SK-N-SH treated with all-trans-retinoic acid at 6 μM for 48 hours (cell line): Measurements from ENCODE around the gene TPM4.

ENCODE experiments used
- ATAC-seq: fragments of 200-7000 bp; cut with Tn5 transposase; 3 replicates; pipeline ENCODE4 v1.9.1; 2020; ENCODE audit warnings: mild to moderate bottlenecking, moderate library complexity
- ARNTL ChIP-seq: fragments of 450-650 bp; formaldehyde crosslinking; IDR thresholded peaks from 2 replicates; pipeline ENCODE4 v1.5.0; 2020; ENCODE audit warnings: low read depth, mild to moderate bottlenecking, moderate library complexity, borderline replicate concordance
- BACH2 ChIP-seq: fragments of 250-450 bp; sonication (Bioruptor Pico); IDR thresholded peaks from 2 replicates; pipeline ENCODE4 v1.9.0; 2021; ENCODE audit warnings: mild to moderate bottlenecking, borderline replicate concordance
- CSDC2 ChIP-seq: fragments of 250-450 bp; sonication (Bioruptor Pico); IDR thresholded peaks from 2 replicates; pipeline ENCODE4 v1.5.0; 2020; ENCODE audit warnings: mild to moderate bottlenecking, moderate library complexity
- ESRRG ChIP-seq: fragments of 250-450 bp; sonication (Bioruptor Pico); IDR thresholded peaks from 2 replicates; pipeline ENCODE4 v1.6.1; 2021; ENCODE audit warnings: mild to moderate bottlenecking
- GLIS3 ChIP-seq: fragments of 250-450 bp; sonication (Bioruptor Pico); IDR thresholded peaks from 2 replicates; pipeline ENCODE4 v1.5.0; 2020; ENCODE audit warnings: mild to moderate bottlenecking, moderate library complexity
- ISL1 ChIP-seq: fragments of 250-450 bp; sonication (Bioruptor Pico); IDR thresholded peaks from 2 replicates; pipeline ENCODE4 v2.1.2; 2022; ENCODE audit warnings: mild to moderate bottlenecking, moderate library complexity
- OSR1 ChIP-seq: fragments of 250-450 bp; sonication (Bioruptor Pico); IDR thresholded peaks from 2 replicates; pipeline ENCODE4 v1.8.0; 2022; ENCODE audit warnings: moderate library complexity, mild to moderate bottlenecking, inconsistent platforms
- PPARA ChIP-seq: fragments of 250-450 bp; sonication (Bioruptor Pico); IDR thresholded peaks from 2 replicates; pipeline ENCODE4 v1.5.0; 2020; ENCODE audit warnings: mild to moderate bottlenecking, borderline replicate concordance
- SNAI2 ChIP-seq: fragments of 250-450 bp; sonication (Bioruptor Pico); IDR thresholded peaks from 2 replicates; pipeline ENCODE4 v1.5.0; 2020; ENCODE audit warnings: mild to moderate bottlenecking, moderate library complexity
- TCF4 ChIP-seq: fragments of 250-450 bp; sonication (Bioruptor Pico); IDR thresholded peaks from 2 replicates; pipeline ENCODE4 v1.8.0; 2021; ENCODE audit warnings: mild to moderate bottlenecking, moderate library complexity, borderline replicate concordance
- TOX ChIP-seq: fragments of 250-450 bp; sonication (Bioruptor Pico); IDR thresholded peaks from 2 replicates; pipeline ENCODE4 v1.8.0; 2021; ENCODE audit warnings: mild to moderate bottlenecking, moderate library complexity, borderline replicate concordance
- ZC3H10 ChIP-seq: fragments of 250-450 bp; sonication (Bioruptor Pico); IDR thresholded peaks from 2 replicates; pipeline ENCODE4 v1.5.1; 2021; ENCODE audit warnings: mild to moderate bottlenecking, moderate library complexity
- ZFP30 ChIP-seq: fragments of 450-650 bp; formaldehyde crosslinking; IDR thresholded peaks from 2 replicates; pipeline ENCODE4 v1.5.0; 2022; ENCODE audit warnings: mild to moderate bottlenecking, moderate library complexity
- ZNF565 ChIP-seq: fragments of 450-650 bp; formaldehyde crosslinking; conservative IDR thresholded peaks from 2 replicates; pipeline ENCODE4 v1.5.0; 2020; ENCODE audit warnings: low read depth, mild to moderate bottlenecking, moderate library complexity
- ZNF70 ChIP-seq: fragments of 450-650 bp; formaldehyde crosslinking; IDR thresholded peaks from 2 replicates; pipeline ENCODE4 v1.5.0; 2020; ENCODE audit warnings: mild to moderate bottlenecking, moderate library complexity
- TF ChIP-seq, protein P1 (sequence below): fragments of 250-450 bp; sonication (Bioruptor Pico); IDR thresholded peaks from 2 replicates; pipeline ENCODE4 v1.5.1; 2020; ENCODE audit warnings: low read depth, mild to moderate bottlenecking, moderate library complexity
- TF ChIP-seq, protein P2 (sequence below): fragments of 250-450 bp; sonication (Bioruptor Pico); IDR thresholded peaks from 2 replicates; pipeline ENCODE4 v1.5.0; 2020; ENCODE audit warnings: mild to moderate bottlenecking, moderate library complexity
- TF ChIP-seq, protein P3 (sequence below): fragments of 250-450 bp; sonication (Bioruptor Pico); IDR thresholded peaks from 2 replicates; pipeline ENCODE4 v1.8.0; 2020; ENCODE audit warnings: mild to moderate bottlenecking, moderate library complexity, borderline replicate concordance
- TF ChIP-seq, protein P4 (sequence below): fragments of 250-450 bp; sonication (Bioruptor Pico); IDR thresholded peaks from 2 replicates; pipeline ENCODE4 v1.5.1; 2021; ENCODE audit warnings: mild to moderate bottlenecking, moderate library complexity

TPM4 gene

DNA sequence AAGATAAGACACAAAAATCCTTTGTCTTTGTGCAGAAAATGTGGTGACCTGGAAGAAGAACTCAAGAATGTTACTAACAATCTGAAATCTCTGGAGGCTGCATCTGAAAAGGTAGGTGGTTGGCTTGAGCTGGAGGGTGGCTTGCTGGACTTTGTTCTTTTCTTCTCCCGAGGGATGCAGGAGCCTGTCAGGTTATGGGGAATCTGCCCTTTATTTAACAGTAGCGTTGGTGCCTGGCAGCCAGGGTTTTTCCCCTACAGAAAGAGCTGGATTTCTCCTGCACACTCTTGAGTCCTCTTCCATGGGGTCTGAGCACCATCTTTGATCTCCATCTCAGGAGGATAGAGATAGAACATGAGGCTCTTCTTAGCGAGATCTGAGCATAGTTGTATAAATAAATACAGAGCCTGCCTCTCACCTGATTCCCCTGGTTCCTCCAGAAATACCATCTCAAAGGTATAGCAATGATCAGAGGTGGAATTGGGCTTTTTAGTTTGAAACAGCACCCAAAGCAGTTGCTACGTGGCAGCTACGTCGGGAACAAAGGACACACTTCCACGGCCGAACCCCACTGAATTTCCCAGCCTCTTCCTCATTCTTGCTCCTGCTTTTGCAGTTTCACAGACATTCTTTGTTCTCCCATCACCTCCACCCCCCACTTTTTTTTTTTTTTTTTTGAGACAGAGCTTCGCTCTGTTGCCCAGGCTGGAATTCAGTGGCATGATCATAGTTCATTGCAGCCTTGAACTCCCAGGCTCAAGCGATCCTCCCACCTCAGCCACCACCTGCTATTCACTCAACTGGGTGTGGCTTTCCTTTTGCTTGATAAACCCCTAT is 12.9 kb downstream of the TPM4 start:
- no peak for ATAC-seq
- TF ChIP-seq ISL1 (CRISPR knock-in tag) (no peak), ZC3H10 (CRISPR knock-in tag) (no peak), ZFP30 (no peak), ZNF565 (no peak), ZNF70 (CRISPR knock-in tag) (no peak), PPARA (no peak), TCF4 (CRISPR knock-in tag) (no peak), OSR1 (CRISPR knock-in tag) (no peak), ARNTL (no peak), ESRRG (CRISPR knock-in tag) (no peak), BACH2 (CRISPR knock-in tag) (no peak), SNAI2 (CRISPR knock-in tag) (no peak), GLIS3 (CRISPR knock-in tag) (no peak), TOX (CRISPR knock-in tag) (no peak)
- TF ChIP-seq, protein P1, sequence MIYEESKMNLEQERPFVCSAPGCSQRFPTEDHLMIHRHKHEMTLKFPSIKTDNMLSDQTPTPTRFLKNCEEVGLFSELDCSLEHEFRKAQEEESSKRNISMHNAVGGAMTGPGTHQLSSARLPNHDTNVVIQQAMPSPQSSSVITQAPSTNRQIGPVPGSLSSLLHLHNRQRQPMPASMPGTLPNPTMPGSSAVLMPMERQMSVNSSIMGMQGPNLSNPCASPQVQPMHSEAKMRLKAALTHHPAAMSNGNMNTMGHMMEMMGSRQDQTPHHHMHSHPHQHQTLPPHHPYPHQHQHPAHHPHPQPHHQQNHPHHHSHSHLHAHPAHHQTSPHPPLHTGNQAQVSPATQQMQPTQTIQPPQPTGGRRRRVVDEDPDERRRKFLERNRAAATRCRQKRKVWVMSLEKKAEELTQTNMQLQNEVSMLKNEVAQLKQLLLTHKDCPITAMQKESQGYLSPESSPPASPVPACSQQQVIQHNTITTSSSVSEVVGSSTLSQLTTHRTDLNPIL, result no peak
- TF ChIP-seq, protein P2, sequence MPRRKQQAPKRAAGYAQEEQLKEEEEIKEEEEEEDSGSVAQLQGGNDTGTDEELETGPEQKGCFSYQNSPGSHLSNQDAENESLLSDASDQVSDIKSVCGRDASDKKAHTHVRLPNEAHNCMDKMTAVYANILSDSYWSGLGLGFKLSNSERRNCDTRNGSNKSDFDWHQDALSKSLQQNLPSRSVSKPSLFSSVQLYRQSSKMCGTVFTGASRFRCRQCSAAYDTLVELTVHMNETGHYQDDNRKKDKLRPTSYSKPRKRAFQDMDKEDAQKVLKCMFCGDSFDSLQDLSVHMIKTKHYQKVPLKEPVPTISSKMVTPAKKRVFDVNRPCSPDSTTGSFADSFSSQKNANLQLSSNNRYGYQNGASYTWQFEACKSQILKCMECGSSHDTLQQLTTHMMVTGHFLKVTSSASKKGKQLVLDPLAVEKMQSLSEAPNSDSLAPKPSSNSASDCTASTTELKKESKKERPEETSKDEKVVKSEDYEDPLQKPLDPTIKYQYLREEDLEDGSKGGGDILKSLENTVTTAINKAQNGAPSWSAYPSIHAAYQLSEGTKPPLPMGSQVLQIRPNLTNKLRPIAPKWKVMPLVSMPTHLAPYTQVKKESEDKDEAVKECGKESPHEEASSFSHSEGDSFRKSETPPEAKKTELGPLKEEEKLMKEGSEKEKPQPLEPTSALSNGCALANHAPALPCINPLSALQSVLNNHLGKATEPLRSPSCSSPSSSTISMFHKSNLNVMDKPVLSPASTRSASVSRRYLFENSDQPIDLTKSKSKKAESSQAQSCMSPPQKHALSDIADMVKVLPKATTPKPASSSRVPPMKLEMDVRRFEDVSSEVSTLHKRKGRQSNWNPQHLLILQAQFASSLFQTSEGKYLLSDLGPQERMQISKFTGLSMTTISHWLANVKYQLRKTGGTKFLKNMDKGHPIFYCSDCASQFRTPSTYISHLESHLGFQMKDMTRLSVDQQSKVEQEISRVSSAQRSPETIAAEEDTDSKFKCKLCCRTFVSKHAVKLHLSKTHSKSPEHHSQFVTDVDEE (CRISPR knock-in tag), result no peak
- TF ChIP-seq, protein P3, sequence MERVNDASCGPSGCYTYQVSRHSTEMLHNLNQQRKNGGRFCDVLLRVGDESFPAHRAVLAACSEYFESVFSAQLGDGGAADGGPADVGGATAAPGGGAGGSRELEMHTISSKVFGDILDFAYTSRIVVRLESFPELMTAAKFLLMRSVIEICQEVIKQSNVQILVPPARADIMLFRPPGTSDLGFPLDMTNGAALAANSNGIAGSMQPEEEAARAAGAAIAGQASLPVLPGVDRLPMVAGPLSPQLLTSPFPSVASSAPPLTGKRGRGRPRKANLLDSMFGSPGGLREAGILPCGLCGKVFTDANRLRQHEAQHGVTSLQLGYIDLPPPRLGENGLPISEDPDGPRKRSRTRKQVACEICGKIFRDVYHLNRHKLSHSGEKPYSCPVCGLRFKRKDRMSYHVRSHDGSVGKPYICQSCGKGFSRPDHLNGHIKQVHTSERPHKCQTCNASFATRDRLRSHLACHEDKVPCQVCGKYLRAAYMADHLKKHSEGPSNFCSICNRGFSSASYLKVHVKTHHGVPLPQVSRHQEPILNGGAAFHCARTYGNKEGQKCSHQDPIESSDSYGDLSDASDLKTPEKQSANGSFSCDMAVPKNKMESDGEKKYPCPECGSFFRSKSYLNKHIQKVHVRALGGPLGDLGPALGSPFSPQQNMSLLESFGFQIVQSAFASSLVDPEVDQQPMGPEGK (CRISPR knock-in tag), result no peak

DNA sequence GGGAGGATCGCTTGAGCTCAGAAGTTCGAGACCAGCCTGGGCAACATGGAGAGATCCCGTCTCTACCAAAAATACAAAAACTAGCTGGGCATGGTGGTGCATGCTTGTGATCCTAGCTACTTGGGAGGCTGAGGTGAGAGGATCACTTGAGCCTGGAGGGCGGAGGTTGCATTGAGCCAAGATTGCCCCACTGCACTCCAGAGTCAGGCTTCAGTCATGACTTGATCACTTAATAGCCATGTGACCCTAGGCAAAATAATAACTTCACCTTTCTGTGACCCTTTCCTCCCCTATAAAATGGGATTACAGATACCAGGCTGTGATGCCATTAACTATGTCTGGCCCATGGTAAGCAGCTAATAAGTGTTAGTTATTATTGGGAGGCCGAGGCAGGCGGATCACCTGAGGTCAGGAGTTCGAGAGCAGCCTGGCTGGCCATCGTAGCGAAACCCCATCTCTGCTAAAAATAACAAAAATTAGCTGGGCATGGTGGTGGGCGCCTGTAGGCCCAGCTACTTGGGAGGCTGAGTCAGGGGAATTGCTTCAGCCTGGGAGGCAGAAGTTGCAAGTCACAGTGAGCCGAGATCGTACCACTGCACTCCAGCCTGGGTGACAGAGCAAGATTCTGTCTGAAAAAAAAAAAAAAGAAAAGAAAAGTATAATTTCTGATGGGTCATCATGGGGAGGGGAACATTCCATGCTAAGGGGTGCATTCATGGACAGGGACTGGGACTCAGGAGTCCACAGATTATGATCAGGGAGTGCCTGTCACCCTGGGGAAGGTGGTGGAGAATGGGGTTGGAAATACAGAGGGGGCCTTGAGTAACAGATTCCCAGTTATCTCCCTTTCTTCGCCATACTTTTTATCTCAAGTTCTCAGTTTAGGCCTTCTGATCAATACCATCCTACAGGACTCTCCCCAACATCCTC is 15.5 kb downstream of the TPM4 start:
- no peak for ATAC-seq
- TF ChIP-seq, protein P4, sequence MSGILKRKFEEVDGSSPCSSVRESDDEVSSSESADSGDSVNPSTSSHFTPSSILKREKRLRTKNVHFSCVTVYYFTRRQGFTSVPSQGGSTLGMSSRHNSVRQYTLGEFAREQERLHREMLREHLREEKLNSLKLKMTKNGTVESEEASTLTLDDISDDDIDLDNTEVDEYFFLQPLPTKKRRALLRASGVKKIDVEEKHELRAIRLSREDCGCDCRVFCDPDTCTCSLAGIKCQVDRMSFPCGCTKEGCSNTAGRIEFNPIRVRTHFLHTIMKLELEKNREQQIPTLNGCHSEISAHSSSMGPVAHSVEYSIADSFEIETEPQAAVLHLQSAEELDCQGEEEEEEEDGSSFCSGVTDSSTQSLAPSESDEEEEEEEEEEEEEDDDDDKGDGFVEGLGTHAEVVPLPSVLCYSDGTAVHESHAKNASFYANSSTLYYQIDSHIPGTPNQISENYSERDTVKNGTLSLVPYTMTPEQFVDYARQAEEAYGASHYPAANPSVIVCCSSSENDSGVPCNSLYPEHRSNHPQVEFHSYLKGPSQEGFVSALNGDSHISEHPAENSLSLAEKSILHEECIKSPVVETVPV (CRISPR knock-in tag), result no peak
- TF ChIP-seq PPARA (no peak), CSDC2 (CRISPR knock-in tag) (no peak), ESRRG (CRISPR knock-in tag) (no peak), TOX (CRISPR knock-in tag) (no peak), GLIS3 (CRISPR knock-in tag) (no peak), ZNF565 (no peak), TCF4 (CRISPR knock-in tag) (no peak), BACH2 (CRISPR knock-in tag) (no peak), ARNTL (no peak), ZFP30 (no peak), ISL1 (CRISPR knock-in tag) (no peak), ZNF70 (CRISPR knock-in tag) (no peak), ZC3H10 (CRISPR knock-in tag) (no peak)
- TF ChIP-seq, protein P2 (CRISPR knock-in tag), result no peak
- TF ChIP-seq, protein P3 (CRISPR knock-in tag), result no peak
